ENCODE results near the gene CLCN7. TPM values are rescaled to one million over a fixed set of nuclear protein-coding genes. Genes with fewer than 3 reads are reported as not detected.

CLCN7 gene
- polyA plus RNA-seq, 1 donor from 2014 or later: 40.9 TPM

GRCh38 chr16:1398351-1398750 lies 76.5 kb downstream of the CLCN7 start:
- no peak overlapping the region for H3K27ac ChIP-seq (ENCODE audit: low read length)
- no peak overlapping the region for H3K4me3 ChIP-seq (ENCODE audit: low read length)
- no peak overlapping the region for H2AFZ ChIP-seq (ENCODE audit: low read depth, low read length)
- H3K27me3 ChIP-seq (ENCODE audit: insufficient read depth, low read depth, low read length): no peaks in the 10 kb centered on the region
- H4K20me1 ChIP-seq (ENCODE audit: insufficient read depth): no peaks in the 10 kb centered on the region
- H3K9ac ChIP-seq (ENCODE audit: low read length): no peak overlapping the region
- H3K79me2 ChIP-seq (replicated peaks; ENCODE audit: insufficient read depth, low read length): no peaks in the 10 kb centered on the region
- no peaks in the 10 kb centered on the region for H3K36me3 ChIP-seq (ENCODE audit: insufficient read depth, low read length)
- H3K4me2 ChIP-seq (ENCODE audit: low read length): no peak overlapping the region
- no peak for TF ChIP-seq REST (IDR thresholded peaks at IDR 0.05; ENCODE audit: borderline replicate concordance)
- TF ChIP-seq MXI1 (conservative IDR thresholded peaks at IDR 0.05; ENCODE audit: poor library complexity, severe bottlenecking): no peak
- no peak for TF ChIP-seq POLR2AphosphoS5 (IDR thresholded peaks at IDR 0.05)
- no peak for TF ChIP-seq TAF1 (IDR thresholded peaks at IDR 0.05; ENCODE audit: low read depth)
- H3K9me3 ChIP-seq (ENCODE audit: low read length): no peaks in the 10 kb centered on the region
- H3F3A ChIP-seq (ENCODE audit: insufficient read depth, low read length, poor library complexity, severe bottlenecking): no peaks in the 10 kb centered on the region
- no peaks in the 10 kb centered on the region for H3K9me2 ChIP-seq (ENCODE audit: insufficient read depth, low read length)

- TF ChIP-seq MXI1 (conservative IDR thresholded peaks at IDR 0.05; ENCODE audit: poor library complexity, severe bottlenecking) (no peak), POLR2AphosphoS5 (IDR thresholded peaks at IDR 0.05) (no peak), EZH2 (IDR thresholded peaks at IDR 0.05; ENCODE audit: borderline replicate concordance, insufficient read depth, low read length, poor library complexity, severe bottlenecking) (no peak)
- Histone ChIP-seq H3K9me3 (ENCODE audit: low read length) (no peaks in the 10 kb centered on the region), H4K20me1 (ENCODE audit: insufficient read depth) (no peaks in the 10 kb centered on the region), H2AFZ (ENCODE audit: low read depth, low read length) (no peak overlapping the region), H3K79me2 (replicated peaks; ENCODE audit: insufficient read depth, low read length) (no peaks in the 10 kb centered on the region), H3K4me2 (ENCODE audit: low read length) (no peak overlapping the region), H3K4me3 (ENCODE audit: low read length) (no peak overlapping the region), H3F3A (ENCODE audit: insufficient read depth, low read length, poor library complexity, severe bottlenecking) (no peaks in the 10 kb centered on the region), H3K36me3 (ENCODE audit: insufficient read depth, low read length) (no peaks in the 10 kb centered on the region), H3K27me3 (ENCODE audit: insufficient read depth, low read depth, low read length) (no peaks in the 10 kb centered on the region), H3K9me2 (ENCODE audit: insufficient read depth, low read length) (no peaks in the 10 kb centered on the region), H3K9ac (ENCODE audit: low read length) (no peak overlapping the region), H3K27ac (ENCODE audit: low read length) (no peak overlapping the region)
Observed at GRCh38 chr16:1397779-1398178, 77.0 kb downstream of the CLCN7 start.

- no peak overlapping the region for H3K4me2 ChIP-seq (ENCODE audit: low read length)
- H3K4me3 ChIP-seq (ENCODE audit: low read length): no peak overlapping the region
- H3K9me2 ChIP-seq (ENCODE audit: insufficient read depth, low read length): no peaks in the 10 kb centered on the region
- H2AFZ ChIP-seq (ENCODE audit: low read depth, low read length): no peak overlapping the region
- H4K20me1 ChIP-seq (ENCODE audit: insufficient read depth): no peaks in the 10 kb centered on the region
- no peaks in the 10 kb centered on the region for H3K9me3 ChIP-seq (ENCODE audit: low read length)
- no peaks in the 10 kb centered on the region for H3K27me3 ChIP-seq (ENCODE audit: insufficient read depth, low read depth, low read length)
- no peaks in the 10 kb centered on the region for H3K79me2 ChIP-seq (replicated peaks; ENCODE audit: insufficient read depth, low read length)
- TF ChIP-seq SMC3 (conservative IDR thresholded peaks at IDR 0.05; ENCODE audit: poor library complexity) (no peak), CTCF (IDR thresholded peaks at IDR 0.05; ENCODE audit: poor library complexity, severe bottlenecking) (no peak), TAF1 (IDR thresholded peaks at IDR 0.05; ENCODE audit: low read depth) (no peak), REST (IDR thresholded peaks at IDR 0.05; ENCODE audit: borderline replicate concordance) (no peak), EP300 (conservative IDR thresholded peaks at IDR 0.05; ENCODE audit: poor library complexity, severe bottlenecking) (no peak), RAD21 (conservative IDR thresholded peaks at IDR 0.05) (no peak), MXI1 (conservative IDR thresholded peaks at IDR 0.05; ENCODE audit: poor library complexity, severe bottlenecking) (no peak), POLR2AphosphoS5 (IDR thresholded peaks at IDR 0.05) (no peak), EZH2 (IDR thresholded peaks at IDR 0.05; ENCODE audit: borderline replicate concordance, insufficient read depth, low read length, poor library complexity, severe bottlenecking) (no peak)
- H3K36me3 ChIP-seq (ENCODE audit: insufficient read depth, low read length): no peaks in the 10 kb centered on the region
- no peak overlapping the region for H3K9ac ChIP-seq (ENCODE audit: low read length)
- H3F3A ChIP-seq (ENCODE audit: insufficient read depth, low read length, poor library complexity, severe bottlenecking): no peaks in the 10 kb centered on the region
- H3K27ac ChIP-seq (ENCODE audit: low read length): no peak overlapping the region
Observed at GRCh38 chr16:1395444-1396031, 79.3 kb downstream of the CLCN7 start.
